LNCaP clone FGC (cell line): ENCODE results near the gene TDRD6.

Source experiments
- DNase-seq: peaks from one replicate; pipeline ENCODE4 v3.0.0-alpha.2; 2011; ENCODE audit warnings: low read depth
- H3K4me3 ChIP-seq: 2 replicates; pipeline ENCODE4 v1.5.1; 2011; ENCODE audit warnings: mild to moderate bottlenecking, low read depth, low read length, control low read depth
- CTCF ChIP-seq: IDR thresholded peaks from 2 replicates; pipeline ENCODE4 v1.5.1; 2012; ENCODE audit warnings: mild to moderate bottlenecking; ENCODE audit not compliant: control insufficient read depth, insufficient read depth; ENCODE audit errors: extremely low read depth

TDRD6 gene

GRCh38 chr6:46729787-46730326 lies 42.2 kb downstream of the TDRD6 start:
- no peak for TF ChIP-seq CTCF
- H3K4me3 ChIP-seq = no peak overlapping the region
- DNase-seq = no peak

- no peak overlapping the region for H3K4me3 ChIP-seq
- DNase-seq = no peak
- no peak for TF ChIP-seq CTCF
Observed at GRCh38 chr6:46730921-46731461, 43.3 kb downstream of the TDRD6 start.

DNA sequence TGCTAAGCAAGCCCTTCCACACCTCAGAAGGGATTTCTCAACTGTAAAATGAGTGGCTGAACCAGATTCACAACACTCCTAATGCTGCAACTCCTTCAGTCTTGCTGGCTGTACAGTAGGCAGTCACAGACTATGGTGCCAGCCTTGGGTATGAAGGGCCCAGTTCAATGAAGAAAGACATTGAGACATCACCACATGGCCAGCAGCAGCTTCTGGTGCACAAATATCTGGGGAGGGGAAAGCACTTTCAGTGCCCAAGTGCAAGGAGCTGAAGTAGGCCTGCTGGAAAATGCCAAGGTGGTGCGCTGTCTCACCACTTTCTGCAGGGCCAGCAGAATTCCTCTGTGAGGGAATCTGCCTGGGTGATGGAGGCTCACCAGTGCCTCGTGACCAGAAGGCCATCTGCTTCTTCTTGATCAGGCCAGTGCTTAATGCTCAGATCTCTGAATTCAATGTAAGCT lies 45.7 kb downstream of the TDRD6 start:
- TF ChIP-seq CTCF = no peak

DNA sequence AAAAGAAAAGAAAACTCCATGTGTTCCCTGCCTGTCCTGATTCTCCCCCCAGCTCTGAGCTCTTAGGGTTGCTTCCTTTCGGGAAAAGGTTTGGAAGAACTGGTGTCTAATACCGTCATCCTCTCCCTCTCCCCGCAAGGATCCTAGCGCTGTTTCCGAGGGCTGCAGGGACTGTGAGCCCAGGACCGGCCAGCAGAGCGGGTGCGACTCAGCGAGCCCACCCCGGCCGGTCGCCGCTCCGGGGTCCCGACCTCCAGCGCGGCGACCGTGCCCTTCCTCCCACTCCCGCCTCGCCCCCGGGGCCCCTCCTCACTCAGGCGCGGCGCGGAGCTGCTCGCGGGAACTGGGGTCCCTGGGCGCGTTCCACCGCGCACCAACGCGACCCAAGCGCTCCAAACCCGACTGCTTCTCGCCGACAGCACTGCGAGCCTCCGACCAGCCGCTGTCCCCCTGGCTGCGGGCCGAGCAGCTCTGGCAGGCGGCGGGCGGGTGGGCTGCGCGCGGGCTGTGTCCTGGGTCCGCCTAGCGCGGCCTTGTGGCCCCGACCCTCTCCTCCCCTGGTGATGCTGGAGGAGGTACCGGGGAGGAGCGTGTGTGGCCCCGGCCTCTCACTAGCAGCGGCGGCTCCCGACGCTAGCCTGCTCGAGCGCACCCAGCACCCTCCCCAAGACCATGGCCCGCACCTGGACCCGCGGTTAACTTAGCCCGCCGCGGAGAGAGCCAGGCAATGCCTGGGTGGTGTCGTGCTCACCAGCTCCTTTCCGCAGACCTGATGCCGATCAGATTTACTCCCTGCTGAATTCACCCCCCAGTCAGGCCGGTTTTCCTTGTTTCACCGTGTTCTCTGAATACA lies 47.4 kb downstream of the TDRD6 start, which contains the start of gene PLA2G7:
TSS of gene PLA2G7 (minus strand) at position 509 of the 853 bp plus-strand sequence. CDS start 12,484 bp downstream, outside the sequence.
- no peak for DNase-seq
- no peak for TF ChIP-seq CTCF
- peak within 1 kb of the TSS; percentile 55 for H3K4me3 ChIP-seq

More for the DNA sequence above, 45.7 kb downstream of the TDRD6 start:
- H3K4me3 ChIP-seq = no peak overlapping the region
- DNase-seq = no peak

- no peak for TF ChIP-seq CTCF
- DNase-seq = peak; percentile 51
- peak overlapping the region; percentile 55 for H3K4me3 ChIP-seq
Observed at GRCh38 chr6:46735720-46736031, 48.0 kb downstream of the TDRD6 start.

DNA sequence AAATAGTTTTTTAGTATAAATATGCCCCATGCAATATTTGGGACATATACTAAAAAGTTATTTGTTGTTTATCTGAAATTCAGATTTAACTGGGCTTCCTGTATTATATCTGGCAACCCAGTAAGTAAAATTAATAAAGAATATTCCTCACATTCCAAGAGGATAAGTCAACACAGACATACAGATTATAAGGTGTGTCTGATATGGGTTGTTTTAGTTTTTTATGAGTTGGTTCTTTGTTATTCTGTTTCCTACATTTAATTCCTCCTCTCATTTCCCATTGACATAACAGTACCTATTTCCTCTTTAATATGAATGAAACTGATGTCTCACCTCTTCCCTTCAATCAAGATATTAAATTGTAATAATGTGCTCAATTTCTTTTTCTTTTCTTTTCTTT lies 49.2 kb downstream of the TDRD6 start:
- TF ChIP-seq CTCF = no peak
- no peak for DNase-seq
- no peak overlapping the region for H3K4me3 ChIP-seq

GRCh38 chr6:46741482-46741881 lies 53.8 kb downstream of the TDRD6 start:
- no peak overlapping the region for H3K4me3 ChIP-seq
- TF ChIP-seq CTCF = no peak
- no peak for DNase-seq
